Measurements from ENCODE around the gene ITSN2. TPM values are rescaled to one million over a fixed set of nuclear protein-coding genes. Genes with fewer than 3 reads are reported as not detected.

Gene ITSN2
- total and polyA plus RNA-seq, 4 donors, result 10.1 to 32.4 (median 21.6) TPM

DNA sequence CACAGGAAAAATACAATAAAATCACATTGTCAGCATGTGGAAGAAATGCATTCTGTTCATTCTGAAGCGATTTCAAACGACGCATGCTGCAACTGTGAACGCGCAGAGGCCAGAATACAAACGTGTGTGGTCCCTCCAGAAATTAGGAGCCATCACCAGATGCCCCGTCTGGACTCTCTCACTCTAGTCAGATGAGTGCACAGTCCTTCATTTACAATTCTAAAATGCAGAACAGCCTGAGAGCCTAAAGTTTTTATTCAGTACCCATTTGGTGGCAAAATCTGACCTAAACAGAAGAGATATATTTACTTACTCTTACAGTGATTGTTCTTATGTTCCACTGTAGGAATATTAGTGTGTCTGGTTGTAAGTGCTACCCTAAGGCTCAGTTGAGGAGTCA is 148.9 kb downstream of the ITSN2 start:
- no peaks in the 10 kb centered on the region for H3K9me3 ChIP-seq (ENCODE audit: control insufficient read depth in 4 of 4, low read length in 3 of 4)
- no peak overlapping the region for H3K27ac ChIP-seq (ENCODE audit: low read depth in 1 of 2, low read length in 2 of 2)
- no peak for DNase-seq (ENCODE audit: low spot score)
- no peaks in the 10 kb centered on the region for H3K4me1 ChIP-seq (ENCODE audit: control insufficient read depth in 4 of 4, insufficient read depth in 4 of 4, low read length in 3 of 4)
- H3K9ac ChIP-seq (ENCODE audit: low read depth in 1 of 2, low read length in 2 of 2), result no peak overlapping the region
- WGBS, result 80% methylated on average over 7 of the region's 7 CpGs
- no peak for TF ChIP-seq RAD21 (IDR thresholded peaks at IDR 0.05)
- no peak for TF ChIP-seq JUND (IDR thresholded peaks at IDR 0.05)
- TF ChIP-seq FOXA2 (IDR thresholded peaks at IDR 0.05), result no peak
- TF ChIP-seq, protein P1, sequence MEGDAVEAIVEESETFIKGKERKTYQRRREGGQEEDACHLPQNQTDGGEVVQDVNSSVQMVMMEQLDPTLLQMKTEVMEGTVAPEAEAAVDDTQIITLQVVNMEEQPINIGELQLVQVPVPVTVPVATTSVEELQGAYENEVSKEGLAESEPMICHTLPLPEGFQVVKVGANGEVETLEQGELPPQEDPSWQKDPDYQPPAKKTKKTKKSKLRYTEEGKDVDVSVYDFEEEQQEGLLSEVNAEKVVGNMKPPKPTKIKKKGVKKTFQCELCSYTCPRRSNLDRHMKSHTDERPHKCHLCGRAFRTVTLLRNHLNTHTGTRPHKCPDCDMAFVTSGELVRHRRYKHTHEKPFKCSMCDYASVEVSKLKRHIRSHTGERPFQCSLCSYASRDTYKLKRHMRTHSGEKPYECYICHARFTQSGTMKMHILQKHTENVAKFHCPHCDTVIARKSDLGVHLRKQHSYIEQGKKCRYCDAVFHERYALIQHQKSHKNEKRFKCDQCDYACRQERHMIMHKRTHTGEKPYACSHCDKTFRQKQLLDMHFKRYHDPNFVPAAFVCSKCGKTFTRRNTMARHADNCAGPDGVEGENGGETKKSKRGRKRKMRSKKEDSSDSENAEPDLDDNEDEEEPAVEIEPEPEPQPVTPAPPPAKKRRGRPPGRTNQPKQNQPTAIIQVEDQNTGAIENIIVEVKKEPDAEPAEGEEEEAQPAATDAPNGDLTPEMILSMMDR (IDR thresholded peaks at IDR 0.05; ENCODE audit: low read depth, low read length, missing input control), result no peak
- no peak for TF ChIP-seq FOXA1 (IDR thresholded peaks at IDR 0.05)
- TF ChIP-seq EGR1 (IDR thresholded peaks at IDR 0.05; ENCODE audit: low read depth in 2 of 2), result no peak
- TF ChIP-seq HNF4A (conservative IDR thresholded peaks at IDR 0.05), result no peak
- TF ChIP-seq, protein P2, sequence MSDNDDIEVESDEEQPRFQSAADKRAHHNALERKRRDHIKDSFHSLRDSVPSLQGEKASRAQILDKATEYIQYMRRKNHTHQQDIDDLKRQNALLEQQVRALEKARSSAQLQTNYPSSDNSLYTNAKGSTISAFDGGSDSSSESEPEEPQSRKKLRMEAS (IDR thresholded peaks at IDR 0.05), result no peak
- no peak for TF ChIP-seq RXRA (IDR thresholded peaks at IDR 0.05)
- no peak for TF ChIP-seq TAF1 (conservative IDR thresholded peaks at IDR 0.05)
- TF ChIP-seq, protein P3, sequence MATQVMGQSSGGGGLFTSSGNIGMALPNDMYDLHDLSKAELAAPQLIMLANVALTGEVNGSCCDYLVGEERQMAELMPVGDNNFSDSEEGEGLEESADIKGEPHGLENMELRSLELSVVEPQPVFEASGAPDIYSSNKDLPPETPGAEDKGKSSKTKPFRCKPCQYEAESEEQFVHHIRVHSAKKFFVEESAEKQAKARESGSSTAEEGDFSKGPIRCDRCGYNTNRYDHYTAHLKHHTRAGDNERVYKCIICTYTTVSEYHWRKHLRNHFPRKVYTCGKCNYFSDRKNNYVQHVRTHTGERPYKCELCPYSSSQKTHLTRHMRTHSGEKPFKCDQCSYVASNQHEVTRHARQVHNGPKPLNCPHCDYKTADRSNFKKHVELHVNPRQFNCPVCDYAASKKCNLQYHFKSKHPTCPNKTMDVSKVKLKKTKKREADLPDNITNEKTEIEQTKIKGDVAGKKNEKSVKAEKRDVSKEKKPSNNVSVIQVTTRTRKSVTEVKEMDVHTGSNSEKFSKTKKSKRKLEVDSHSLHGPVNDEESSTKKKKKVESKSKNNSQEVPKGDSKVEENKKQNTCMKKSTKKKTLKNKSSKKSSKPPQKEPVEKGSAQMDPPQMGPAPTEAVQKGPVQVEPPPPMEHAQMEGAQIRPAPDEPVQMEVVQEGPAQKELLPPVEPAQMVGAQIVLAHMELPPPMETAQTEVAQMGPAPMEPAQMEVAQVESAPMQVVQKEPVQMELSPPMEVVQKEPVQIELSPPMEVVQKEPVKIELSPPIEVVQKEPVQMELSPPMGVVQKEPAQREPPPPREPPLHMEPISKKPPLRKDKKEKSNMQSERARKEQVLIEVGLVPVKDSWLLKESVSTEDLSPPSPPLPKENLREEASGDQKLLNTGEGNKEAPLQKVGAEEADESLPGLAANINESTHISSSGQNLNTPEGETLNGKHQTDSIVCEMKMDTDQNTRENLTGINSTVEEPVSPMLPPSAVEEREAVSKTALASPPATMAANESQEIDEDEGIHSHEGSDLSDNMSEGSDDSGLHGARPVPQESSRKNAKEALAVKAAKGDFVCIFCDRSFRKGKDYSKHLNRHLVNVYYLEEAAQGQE (IDR thresholded peaks at IDR 0.05), result no peak
- no peak for TF ChIP-seq SP1 (IDR thresholded peaks at IDR 0.05)
- TF ChIP-seq, protein P4, sequence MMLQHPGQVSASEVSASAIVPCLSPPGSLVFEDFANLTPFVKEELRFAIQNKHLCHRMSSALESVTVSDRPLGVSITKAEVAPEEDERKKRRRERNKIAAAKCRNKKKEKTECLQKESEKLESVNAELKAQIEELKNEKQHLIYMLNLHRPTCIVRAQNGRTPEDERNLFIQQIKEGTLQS (IDR thresholded peaks at IDR 0.05), result no peak
- no peak for TF ChIP-seq GABPA (IDR thresholded peaks at IDR 0.05 in 1 of 2, conservative IDR thresholded peaks at IDR 0.05 in 1 of 2)
- no peaks in the 10 kb centered on the region for H3K27me3 ChIP-seq (ENCODE audit: control insufficient read depth in 4 of 4, insufficient read depth in 4 of 4, low read length in 3 of 4)
- no peak overlapping the region for H3K4me3 ChIP-seq (ENCODE audit: low read depth in 1 of 3, low read length in 3 of 3)
- H3K36me3 ChIP-seq (ENCODE audit: control insufficient read depth in 4 of 4, insufficient read depth in 3 of 4, low read depth in 1 of 4, low read length in 3 of 4), result peaks cover 19 to 63% (median 35%) of the 10 kb centered on the region in 4 donors

DNA sequence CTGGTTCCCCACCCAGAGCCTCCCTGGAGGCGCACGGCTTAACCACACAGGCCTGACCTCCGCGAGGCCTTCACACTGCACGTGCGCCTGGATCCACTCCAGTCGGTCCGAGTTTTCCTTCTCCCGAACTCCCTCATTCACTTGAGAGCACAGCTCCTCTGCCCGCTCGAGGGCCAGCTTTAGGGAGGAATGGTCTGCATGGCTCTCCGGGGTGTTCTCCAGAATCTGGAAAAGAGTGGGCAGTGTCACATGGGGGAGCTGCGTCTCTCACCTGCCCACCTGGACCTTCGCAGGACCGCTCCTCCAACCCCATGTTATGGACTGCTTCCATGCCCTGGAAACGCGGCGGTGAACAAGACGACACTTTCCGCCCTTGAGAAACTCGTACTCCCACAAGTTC is 149.6 kb downstream of the ITSN2 start:
- Histone ChIP-seq H3K27me3 (ENCODE audit: control insufficient read depth in 4 of 4, insufficient read depth in 4 of 4, low read length in 3 of 4) (no peaks in the 10 kb centered on the region), H3K4me1 (ENCODE audit: control insufficient read depth in 4 of 4, insufficient read depth in 4 of 4, low read length in 3 of 4) (no peaks in the 10 kb centered on the region), H3K27ac (ENCODE audit: low read depth in 1 of 2, low read length in 2 of 2) (no peak overlapping the region), H3K4me3 (ENCODE audit: low read depth in 1 of 3, low read length in 3 of 3) (no peak overlapping the region), H3K36me3 (ENCODE audit: control insufficient read depth in 4 of 4, insufficient read depth in 3 of 4, low read depth in 1 of 4, low read length in 3 of 4) (peaks cover 18 to 62% (median 32%) of the 10 kb centered on the region in 4 donors), H3K9ac (ENCODE audit: low read depth in 1 of 2, low read length in 2 of 2) (no peak overlapping the region), H3K9me3 (ENCODE audit: control insufficient read depth in 4 of 4, low read length in 3 of 4) (no peaks in the 10 kb centered on the region)
- DNase-seq (ENCODE audit: low spot score), result no peak
- no peak for TF ChIP-seq RXRA (IDR thresholded peaks at IDR 0.05)
- TF ChIP-seq, protein P5, sequence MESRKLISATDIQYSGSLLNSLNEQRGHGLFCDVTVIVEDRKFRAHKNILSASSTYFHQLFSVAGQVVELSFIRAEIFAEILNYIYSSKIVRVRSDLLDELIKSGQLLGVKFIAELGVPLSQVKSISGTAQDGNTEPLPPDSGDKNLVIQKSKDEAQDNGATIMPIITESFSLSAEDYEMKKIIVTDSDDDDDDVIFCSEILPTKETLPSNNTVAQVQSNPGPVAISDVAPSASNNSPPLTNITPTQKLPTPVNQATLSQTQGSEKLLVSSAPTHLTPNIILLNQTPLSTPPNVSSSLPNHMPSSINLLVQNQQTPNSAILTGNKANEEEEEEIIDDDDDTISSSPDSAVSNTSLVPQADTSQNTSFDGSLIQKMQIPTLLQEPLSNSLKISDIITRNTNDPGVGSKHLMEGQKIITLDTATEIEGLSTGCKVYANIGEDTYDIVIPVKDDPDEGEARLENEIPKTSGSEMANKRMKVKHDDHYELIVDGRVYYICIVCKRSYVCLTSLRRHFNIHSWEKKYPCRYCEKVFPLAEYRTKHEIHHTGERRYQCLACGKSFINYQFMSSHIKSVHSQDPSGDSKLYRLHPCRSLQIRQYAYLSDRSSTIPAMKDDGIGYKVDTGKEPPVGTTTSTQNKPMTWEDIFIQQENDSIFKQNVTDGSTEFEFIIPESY (IDR thresholded peaks at IDR 0.05), result no peak
- TF ChIP-seq, protein P2 (IDR thresholded peaks at IDR 0.05), result no peak
- TF ChIP-seq RAD21 (IDR thresholded peaks at IDR 0.05), result no peak
- no peak for TF ChIP-seq TAF1 (conservative IDR thresholded peaks at IDR 0.05)
- no peak for TF ChIP-seq NR2F2 (IDR thresholded peaks at IDR 0.05)
- TF ChIP-seq, protein P4 (IDR thresholded peaks at IDR 0.05), result no peak
- TF ChIP-seq, protein P1 (IDR thresholded peaks at IDR 0.05; ENCODE audit: low read depth, low read length, missing input control), result no peak
- TF ChIP-seq SP1 (IDR thresholded peaks at IDR 0.05), result no peak
- TF ChIP-seq HNF4G (IDR thresholded peaks at IDR 0.05), result no peak
- TF ChIP-seq FOXA1 (IDR thresholded peaks at IDR 0.05), result no peak
- TF ChIP-seq, protein P3 (IDR thresholded peaks at IDR 0.05), result no peak
- WGBS, result 96% methylated on average over 21 of the region's 21 CpGs
